DND-41 (cell line): ENCODE results near the gene TCF7L1.

Experiments
- CTCF ChIP-seq: IDR thresholded peaks from 2 replicates; pipeline ENCODE4 v1.5.1; 2012; ENCODE audit warnings: borderline replicate concordance, low read length, moderate library complexity, mild to moderate bottlenecking; ENCODE audit not compliant: poor library complexity, severe bottlenecking; ENCODE audit errors: extremely low read depth
- EZH2 ChIP-seq: IDR thresholded peaks from 3 replicates; pipeline ENCODE4 v1.6.1; 2012; ENCODE audit warnings: borderline replicate concordance, low read depth, mild to moderate bottlenecking, moderate library complexity, low read length, inconsistent platforms; ENCODE audit not compliant: severe bottlenecking

- no peak for TF ChIP-seq CTCF
- TF ChIP-seq EZH2, result no peak
These were observed 32.8 kb downstream of the TCF7L1 start for GRCh38 chr2:85166021-85166420.
